Measurements from ENCODE around the gene CADPS2.

GRCh38 chr7:122748195-122748594, 138.1 kb downstream of the CADPS2 start:
- TF ChIP-seq CTCF (IDR thresholded peaks at IDR 0.05): no peak
- TF ChIP-seq POLR2A (IDR thresholded peaks at IDR 0.05): no peak
- TF ChIP-seq POLR2AphosphoS5 (IDR thresholded peaks at IDR 0.05): no peak
